Stimulated activated effector memory CD8-positive, alpha-beta T cell treated with anti-CD3 and anti-CD28 coated beads, Interleukin-12 subunit alpha, Interleukin-12 subunit beta, amount 100 ng/mL, for 72 hours (primary cell): ENCODE measurements around the gene LEO1.

Experiments used
- ATAC-seq: fragments of 150-1000 bp; cut with Tn5 transposase; 2 replicates; pipeline ENCODE4 v1.10.0; 2021
- DNase-seq, 2 donors: peaks; one replicate each; pipeline ENCODE4 v3.0.0; 2021 to 2022; ENCODE audit warnings: low spot score in 2 of 2
- H3K27ac Mint-ChIP-seq: one replicate; pipeline ENCODE4 v1.8.0; 2022; ENCODE audit warnings: mild to moderate bottlenecking, mixed read lengths
- H3K36me3 Mint-ChIP-seq: one replicate; pipeline ENCODE4 v1.8.0; 2022; ENCODE audit warnings: mild to moderate bottlenecking, mixed read lengths
- H3K4me1 Mint-ChIP-seq: one replicate; pipeline ENCODE4 v1.8.0; 2022; ENCODE audit warnings: mixed read lengths
- H3K4me3 Mint-ChIP-seq: one replicate; pipeline ENCODE4 v1.8.0; 2022; ENCODE audit warnings: mild to moderate bottlenecking, mixed read lengths
- H3K9me3 Mint-ChIP-seq: one replicate; pipeline ENCODE4 v1.8.0; 2022; ENCODE audit warnings: mixed read lengths

The LEO1 gene

GRCh38 chr15:51971375-51972133 lies at the start of gene LEO1:
TSS of gene LEO1 (minus strand) at chr15:51971778. CDS start at chr15:51971745, 33 bp downstream.
- H3K9me3 Mint-ChIP-seq: peaks cover 7% of the 10 kb centered on the region
- H3K4me1 Mint-ChIP-seq: peaks cover 19% of the 10 kb centered on the region
- peak within 1 kb of the TSS; percentile 99 for H3K4me3 Mint-ChIP-seq
- peak; percentile 70 to 91 for DNase-seq
- peak within 1 kb of the TSS; percentile 99 for H3K27ac Mint-ChIP-seq
- H3K36me3 Mint-ChIP-seq: peaks cover 22% of the 10 kb centered on the region
- peak; percentile 94 for ATAC-seq

- peak overlapping the region; percentile 99 for H3K27ac Mint-ChIP-seq
- peak overlapping the region; percentile 91 for H3K4me3 Mint-ChIP-seq
- H3K4me1 Mint-ChIP-seq: peaks cover 46% of the 10 kb centered on the region
Observed at GRCh38 chr15:52021128-52021671, 49.6 kb upstream of the LEO1 start.

GRCh38 chr15:52020221-52021085 lies 48.9 kb upstream of the LEO1 start:
- Mint-ChIP-seq H3K4me1 (peaks cover 43% of the 10 kb centered on the region), H3K9me3 (no peaks in the 10 kb centered on the region), H3K27ac (peak overlapping the region; percentile 99), H3K36me3 (peaks cover 49% of the 10 kb centered on the region), H3K4me3 (peak overlapping the region; percentile 91)
- DNase-seq: no peak
- ATAC-seq: no peak

More at GRCh38 chr15:52021128-52021671, 49.6 kb upstream of the LEO1 start:
- no peaks in the 10 kb centered on the region for H3K9me3 Mint-ChIP-seq
- DNase-seq (peak in 1 of 2 donors; percentile 77), ATAC-seq (peak; percentile 68)
- peaks cover 49% of the 10 kb centered on the region for H3K36me3 Mint-ChIP-seq

GRCh38 chr15:52019394-52020220 lies 48.0 kb upstream of the LEO1 start:
- Mint-ChIP-seq H3K9me3 (no peaks in the 10 kb centered on the region), H3K36me3 (peaks cover 49% of the 10 kb centered on the region), H3K4me3 (peak overlapping the region; percentile 91), H3K4me1 (peaks cover 43% of the 10 kb centered on the region), H3K27ac (peak overlapping the region; percentile 99)
- DNase-seq: peak; percentile 60 to 88
- peak; percentile 78 for ATAC-seq

GRCh38 chr15:52018693-52019393 lies 47.3 kb upstream of the LEO1 start, which contains the start of gene MAPK6:
TSS of gene MAPK6 (plus strand) at chr15:52019219. CDS start at chr15:52046461, 27,242 bp downstream.
- peak within 1 kb of the TSS; percentile 91 for H3K4me3 Mint-ChIP-seq
- peak; percentile 85 for ATAC-seq
- H3K9me3 Mint-ChIP-seq: no peaks in the 10 kb centered on the region
- H3K4me1 Mint-ChIP-seq: peaks cover 48% of the 10 kb centered on the region
- peak; percentile 95 to 96 for DNase-seq
- peaks cover 49% of the 10 kb centered on the region for H3K36me3 Mint-ChIP-seq
- H3K27ac Mint-ChIP-seq: peak within 1 kb of the TSS; percentile 99

- ATAC-seq: no peak
- Mint-ChIP-seq H3K27ac (peak overlapping the region; percentile 99), H3K4me3 (peak overlapping the region; percentile 91), H3K4me1 (peaks cover 49% of the 10 kb centered on the region), H3K36me3 (peaks cover 43% of the 10 kb centered on the region), H3K9me3 (no peaks in the 10 kb centered on the region)
- DNase-seq: no peak
Observed at GRCh38 chr15:52018244-52018643, 46.7 kb upstream of the LEO1 start.

GRCh38 chr15:52016316-52016715 lies 44.7 kb upstream of the LEO1 start:
- Mint-ChIP-seq H3K4me1 (peaks cover 42% of the 10 kb centered on the region), H3K27ac (no peak overlapping the region), H3K4me3 (no peak overlapping the region), H3K9me3 (no peaks in the 10 kb centered on the region), H3K36me3 (peaks cover 26% of the 10 kb centered on the region)
- no peak for DNase-seq
- no peak for ATAC-seq

GRCh38 chr15:52014616-52015015 lies 43.0 kb upstream of the LEO1 start:
- no peaks in the 10 kb centered on the region for H3K9me3 Mint-ChIP-seq
- peaks cover 41% of the 10 kb centered on the region for H3K4me1 Mint-ChIP-seq
- ATAC-seq (no peak), DNase-seq (no peak)
- no peak overlapping the region for H3K4me3 Mint-ChIP-seq
- H3K27ac Mint-ChIP-seq: no peak overlapping the region
- H3K36me3 Mint-ChIP-seq: peaks cover 9% of the 10 kb centered on the region

- Mint-ChIP-seq H3K36me3 (no peaks in the 10 kb centered on the region), H3K9me3 (no peaks in the 10 kb centered on the region), H3K4me1 (peaks cover 42% of the 10 kb centered on the region), H3K27ac (peak overlapping the region; percentile 74), H3K4me3 (peak overlapping the region; percentile 41)
- ATAC-seq (peak; percentile 91), DNase-seq (no peak)
Observed at GRCh38 chr15:52013151-52013791, 41.7 kb upstream of the LEO1 start.

GRCh38 chr15:52012210-52012609 lies 40.6 kb upstream of the LEO1 start:
- Mint-ChIP-seq H3K4me3 (no peak overlapping the region), H3K4me1 (peaks cover 47% of the 10 kb centered on the region), H3K9me3 (no peaks in the 10 kb centered on the region), H3K27ac (peak overlapping the region; percentile 20), H3K36me3 (no peaks in the 10 kb centered on the region)
- ATAC-seq (no peak), DNase-seq (no peak)

- H3K36me3 Mint-ChIP-seq: no peaks in the 10 kb centered on the region
- no peak for ATAC-seq
- peak overlapping the region; percentile 20 for H3K27ac Mint-ChIP-seq
- no peak for DNase-seq
- H3K9me3 Mint-ChIP-seq: no peaks in the 10 kb centered on the region
- peaks cover 51% of the 10 kb centered on the region for H3K4me1 Mint-ChIP-seq
- peak overlapping the region; percentile 40 for H3K4me3 Mint-ChIP-seq
Observed at GRCh38 chr15:52011711-52012144, 40.1 kb upstream of the LEO1 start.

GRCh38 chr15:52010633-52011595 lies 39.3 kb upstream of the LEO1 start:
- H3K4me3 Mint-ChIP-seq: peak overlapping the region; percentile 40
- peaks cover 56% of the 10 kb centered on the region for H3K4me1 Mint-ChIP-seq
- no peaks in the 10 kb centered on the region for H3K9me3 Mint-ChIP-seq
- no peaks in the 10 kb centered on the region for H3K36me3 Mint-ChIP-seq
- peak in 1 of 2 donors; percentile 80 for DNase-seq
- H3K27ac Mint-ChIP-seq: peak overlapping the region; percentile 20
- peak; percentile 60 for ATAC-seq
